Testis (tissue), 3 donors: Measurements from ENCODE around the gene DMD. TPM values are rescaled to one million over a fixed set of nuclear protein-coding genes. Genes with fewer than 3 reads are reported as not detected.

Source experiments
- DNase-seq: peaks from one replicate; pipeline ENCODE4 v3.0.0-alpha.2; 2019
- H3K27ac ChIP-seq, 2 donors: fragments of 200-600 bp; sonication (generic); one replicate each; pipeline ENCODE4 v1.5.1; 2019
- H3K27me3 ChIP-seq: fragments of 200-600 bp; sonication (generic); one replicate; pipeline ENCODE4 v1.5.1; 2019
- H3K36me3 ChIP-seq: fragments of 200-600 bp; sonication (generic); one replicate; pipeline ENCODE4 v1.5.1; 2017; ENCODE audit warnings: low read depth; ENCODE audit errors: missing control alignments
- H3K4me1 ChIP-seq: fragments of 200-600 bp; sonication (generic); one replicate; pipeline ENCODE4 v1.5.1; 2019
- H3K4me3 ChIP-seq, 2 donors: fragments of 200-600 bp; sonication (generic); one replicate each; pipeline ENCODE4 v1.5.1; 2017 to 2019
- H3K9me3 ChIP-seq: fragments of 200-600 bp; sonication (generic); one replicate; pipeline ENCODE4 v1.5.1; 2017
- CTCF ChIP-seq, 3 experiments: fragments of 450-650 bp in 2 of 3; fragments of 200-600 bp in 1 of 3; sonication (generic) in 1 of 3; IDR thresholded peaks; one replicate each; pipeline ENCODE4 v1.5.1; 2016 to 2019; ENCODE audit warnings: antibody characterized with exemption in 3 of 3, mild to moderate bottlenecking in 2 of 3, moderate library complexity in 1 of 3
- POLR2A ChIP-seq: fragments of 450-650 bp; IDR thresholded peaks from one replicate; pipeline ENCODE4 v1.6.1; 2017; ENCODE audit warnings: antibody characterized with exemption, mild to moderate bottlenecking, moderate library complexity
- WGBS, 2 donors: methylation state at CpG; one replicate each; pipeline ENCODE4 v1.1.5; 2018; 5-methylcytosine and 5-hydroxymethylcytosine counted together
- intact Hi-C: fragments of 100-400 bp; cut with DNase I; formaldehyde crosslinking; loops from one replicate; pipeline ENCODE4 v1.15.1; 2023; ENCODE audit warnings: low total_unique reads
- polyA plus RNA-seq: library from polyadenylated mRNA; stranded (reverse); fragments of 350-450 nt; fragmentation: Illumina TruSeq; extraction: RNeasy Lipid Tissue Mini Kit (QIAGEN cat#74804); gene quantifications from one replicate; pipeline ENCODE4 v1.2.3, GENCODE V29; 2014; ENCODE audit warnings: low read depth, low replicate concordance; ENCODE audit not compliant: insufficient read depth
- total RNA-seq, 2 donors: library from RNA; depleted of rRNA; stranded (reverse); fragments of >200 nt; gene quantifications; one replicate each; pipeline ENCODE4 v1.2.3, GENCODE V29; 2016

Gene DMD
- total and polyA plus RNA-seq, 3 donors from 2014 or later: 11.3 to 34.1 (median 24.2) TPM

- H3K9me3 ChIP-seq: no peaks in the 10 kb centered on the region
- 66 to 71% methylated on average over 4 to 5 of the region's 5 CpGs for WGBS, 2 donors
- no peaks in the 10 kb centered on the region for H3K27me3 ChIP-seq
- TF ChIP-seq POLR2A (no peak), CTCF (IDR thresholded peaks at IDR 0.05) (no peak)
- no peaks in the 10 kb centered on the region for H3K4me1 ChIP-seq
- H3K36me3 ChIP-seq: no peaks in the 10 kb centered on the region
- intact Hi-C loops: no loop called here
- DNase-seq: no peak
- H3K4me3 ChIP-seq: no peak overlapping the region
- no peak overlapping the region for H3K27ac ChIP-seq
Measured at GRCh38 chrX:32514986-32515385, 696.4 kb downstream of the DMD start.

DNA sequence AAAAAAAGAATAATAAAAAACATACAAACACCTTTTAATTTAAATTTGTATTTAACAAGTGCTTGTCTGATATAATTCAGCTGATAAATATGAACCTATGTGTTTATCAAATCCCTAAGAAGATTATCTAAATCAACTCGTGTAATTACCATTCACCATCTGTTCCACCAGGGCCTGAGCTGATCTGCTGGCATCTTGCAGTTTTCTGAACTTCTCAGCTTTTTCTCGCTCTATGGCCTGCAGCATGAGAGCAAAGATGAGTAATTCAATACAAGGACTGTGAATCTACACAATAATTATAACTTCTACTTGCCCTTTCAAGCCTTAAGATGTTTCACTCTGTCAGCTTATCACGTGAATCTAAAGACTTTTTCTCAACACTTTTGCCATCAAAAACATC lies 709.7 kb downstream of the DMD start:
- DNase-seq: no peak
- Histone ChIP-seq H3K4me3 (no peak overlapping the region), H3K36me3 (no peaks in the 10 kb centered on the region), H3K9me3 (no peaks in the 10 kb centered on the region), H3K27ac (no peak overlapping the region), H3K27me3 (no peaks in the 10 kb centered on the region), H3K4me1 (no peaks in the 10 kb centered on the region)
- TF ChIP-seq CTCF (IDR thresholded peaks at IDR 0.05) (no peak), POLR2A (no peak)
- WGBS, 2 donors: 71 to 84% methylated on average over 3 of the region's 3 CpGs
- intact Hi-C loops: no loop called here

DNA sequence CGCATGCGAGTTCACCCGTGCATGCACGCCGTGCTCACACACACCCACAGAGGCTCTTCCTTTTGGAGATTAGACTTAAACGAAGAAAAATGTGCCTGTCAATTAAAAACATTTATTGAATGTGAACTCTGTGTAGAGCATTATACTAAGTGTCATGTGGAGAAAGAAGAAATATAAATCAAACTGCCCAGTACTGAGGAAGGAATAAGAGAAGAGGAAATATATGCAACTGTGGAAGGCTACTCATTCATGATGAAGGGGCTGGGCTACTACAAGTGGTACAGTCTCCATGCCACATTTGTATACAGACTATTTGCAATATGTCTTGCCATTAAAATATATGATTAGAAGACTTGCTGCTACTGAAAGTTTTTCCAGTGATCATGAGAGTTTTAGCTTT lies 714.7 kb downstream of the DMD start:
- Histone ChIP-seq H3K36me3 (no peaks in the 10 kb centered on the region), H3K27me3 (no peaks in the 10 kb centered on the region), H3K27ac (no peak overlapping the region), H3K4me3 (no peak overlapping the region), H3K4me1 (no peaks in the 10 kb centered on the region), H3K9me3 (no peaks in the 10 kb centered on the region)
- intact Hi-C loops: no loop called here
- DNase-seq: no peak
- WGBS, 2 donors: 75 to 81% methylated on average over 6 of the region's 6 CpGs
- no peak for TF ChIP-seq POLR2A
- no peak for TF ChIP-seq CTCF (IDR thresholded peaks at IDR 0.05)

GRCh38 chrX:32495855-32496254 lies 715.5 kb downstream of the DMD start:
- H3K4me1 ChIP-seq: no peaks in the 10 kb centered on the region
- H3K27ac ChIP-seq: no peak overlapping the region
- no peaks in the 10 kb centered on the region for H3K36me3 ChIP-seq
- DNase-seq: no peak
- H3K4me3 ChIP-seq: no peak overlapping the region
- H3K9me3 ChIP-seq: no peaks in the 10 kb centered on the region
- TF ChIP-seq POLR2A (no peak), CTCF (IDR thresholded peaks at IDR 0.05) (no peak)
- H3K27me3 ChIP-seq: no peaks in the 10 kb centered on the region
- intact Hi-C loops: no loop called here

DNA sequence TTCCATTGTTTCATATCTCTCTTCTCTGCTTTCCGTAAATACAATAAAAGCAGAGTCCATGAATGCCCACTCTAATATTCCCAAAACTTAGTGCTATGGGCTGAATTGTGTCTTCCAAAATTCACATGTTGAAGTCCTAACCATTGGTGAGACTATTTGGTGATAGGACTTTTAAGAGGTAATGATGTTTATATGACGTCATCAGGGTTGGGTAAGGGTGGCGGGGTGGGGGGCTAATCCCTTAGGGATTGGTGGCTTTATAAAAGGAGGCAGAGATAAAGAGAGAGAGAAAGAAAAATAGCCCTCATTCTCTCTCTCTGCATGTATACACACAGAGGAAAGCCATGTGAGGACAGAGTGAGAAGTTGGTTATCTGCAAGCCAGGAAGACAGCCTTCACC lies 722.2 kb downstream of the DMD start:
- intact Hi-C loops: no loop called here
- Histone ChIP-seq H3K4me1 (no peaks in the 10 kb centered on the region), H3K27me3 (no peaks in the 10 kb centered on the region), H3K36me3 (no peaks in the 10 kb centered on the region), H3K9me3 (no peaks in the 10 kb centered on the region), H3K4me3 (no peak overlapping the region), H3K27ac (no peak overlapping the region)
- TF ChIP-seq POLR2A (no peak), CTCF (IDR thresholded peaks at IDR 0.05) (no peak)
- DNase-seq: no peak
- WGBS, 2 donors: 87 to 92% methylated on average over 3 of the region's 3 CpGs
